GM19099 (cell line): Measurements from ENCODE around the gene CALML6.

ENCODE experiments used
- POLR2A ChIP-seq: IDR thresholded peaks from 3 replicates; pipeline ENCODE4 v1.6.1; 2011; ENCODE audit warnings: low read depth; ENCODE audit not compliant: insufficient read length; ENCODE audit errors: extremely low read depth

The CALML6 gene

DNA sequence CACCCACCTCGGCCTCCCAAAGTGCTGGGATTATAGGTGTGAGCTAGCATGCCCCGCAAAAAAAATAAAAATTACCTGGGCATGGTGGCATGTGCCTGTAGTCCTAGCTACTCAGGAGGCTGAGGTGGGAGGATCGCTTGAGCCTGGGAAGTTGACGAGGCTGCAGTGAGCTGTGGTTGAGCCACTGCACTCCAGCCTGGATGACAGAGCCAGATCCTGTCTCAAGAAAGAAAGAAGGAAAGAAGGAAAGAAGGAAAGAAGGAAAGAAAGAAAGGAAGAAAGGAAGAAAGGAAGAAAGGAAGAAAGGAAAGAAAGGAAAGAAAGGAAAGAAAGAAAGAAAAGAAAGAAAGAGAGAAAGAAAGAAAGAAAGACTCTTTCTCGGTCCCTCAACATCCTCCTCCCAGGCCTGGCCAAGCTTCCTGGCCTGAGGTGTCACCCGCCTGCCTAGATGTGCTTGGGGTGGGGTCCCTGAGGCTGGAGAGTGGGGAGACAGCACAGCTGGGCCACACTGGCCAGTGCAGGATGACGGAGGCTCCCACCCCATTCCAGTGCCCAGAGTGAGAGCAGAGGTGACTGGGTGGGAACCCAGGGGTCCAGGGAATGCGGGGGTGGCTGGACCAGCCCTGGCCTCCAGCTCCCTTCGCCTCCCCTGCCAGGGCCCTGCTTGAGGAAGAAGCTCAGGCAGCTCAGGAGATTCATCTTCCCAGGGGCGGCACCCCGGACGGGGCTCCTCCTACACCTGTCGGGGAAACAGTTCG, 14.0 kb upstream of the CALML6 start:
- TF ChIP-seq POLR2A: no peak

DNA sequence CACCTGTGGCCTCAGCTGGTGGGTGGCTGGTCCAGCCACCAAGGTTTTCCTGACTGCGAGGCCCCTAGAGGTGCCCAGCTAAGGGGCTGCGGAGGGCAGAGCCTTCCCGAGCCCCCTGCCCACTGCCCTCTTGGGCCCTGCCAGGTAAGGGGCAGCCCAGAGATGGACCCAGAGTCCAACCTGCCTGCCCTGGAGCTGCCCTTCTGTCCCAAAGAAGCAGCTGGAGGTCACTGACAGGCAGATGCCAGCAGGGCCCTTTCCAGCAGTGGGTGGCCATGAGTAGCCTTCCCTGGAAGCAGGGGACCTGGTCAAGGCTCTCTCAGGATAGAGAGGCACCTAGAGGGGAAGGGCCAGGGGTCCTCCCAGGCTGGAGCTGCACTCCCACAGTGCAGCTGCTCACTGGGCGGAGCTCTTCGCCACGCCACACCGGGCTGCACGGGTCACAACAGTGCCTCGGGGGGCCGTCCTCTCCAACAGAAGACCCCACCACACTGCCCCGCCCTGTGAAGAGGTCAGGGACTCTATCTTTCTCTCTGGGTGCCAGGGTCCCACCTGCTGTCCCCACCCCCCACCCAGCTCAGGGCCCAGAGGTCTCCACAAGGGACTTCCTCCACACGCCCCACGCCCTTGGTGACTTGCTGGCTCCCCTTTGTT, 13.3 kb upstream of the CALML6 start:
- no peak for TF ChIP-seq POLR2A

DNA sequence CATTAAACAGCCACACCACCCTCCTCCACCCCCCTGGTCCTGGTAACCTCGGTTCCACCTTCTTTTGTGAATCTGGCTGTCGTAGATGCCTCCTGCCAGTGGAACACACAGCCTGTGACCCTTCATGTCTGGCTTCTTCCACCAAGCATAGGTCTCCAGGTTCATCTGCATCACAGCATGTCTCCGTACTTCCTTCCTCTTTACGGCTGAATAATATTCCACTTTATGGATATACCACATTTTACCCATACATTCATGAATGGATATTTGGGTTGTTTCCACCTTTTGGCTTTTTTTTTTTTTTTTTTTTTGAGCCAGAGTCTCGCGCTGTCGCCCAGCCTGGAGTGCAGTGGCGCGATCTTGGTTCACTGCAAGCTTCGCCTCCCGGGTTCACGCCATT, 11.8 kb upstream of the CALML6 start:
- no peak for TF ChIP-seq POLR2A

DNA sequence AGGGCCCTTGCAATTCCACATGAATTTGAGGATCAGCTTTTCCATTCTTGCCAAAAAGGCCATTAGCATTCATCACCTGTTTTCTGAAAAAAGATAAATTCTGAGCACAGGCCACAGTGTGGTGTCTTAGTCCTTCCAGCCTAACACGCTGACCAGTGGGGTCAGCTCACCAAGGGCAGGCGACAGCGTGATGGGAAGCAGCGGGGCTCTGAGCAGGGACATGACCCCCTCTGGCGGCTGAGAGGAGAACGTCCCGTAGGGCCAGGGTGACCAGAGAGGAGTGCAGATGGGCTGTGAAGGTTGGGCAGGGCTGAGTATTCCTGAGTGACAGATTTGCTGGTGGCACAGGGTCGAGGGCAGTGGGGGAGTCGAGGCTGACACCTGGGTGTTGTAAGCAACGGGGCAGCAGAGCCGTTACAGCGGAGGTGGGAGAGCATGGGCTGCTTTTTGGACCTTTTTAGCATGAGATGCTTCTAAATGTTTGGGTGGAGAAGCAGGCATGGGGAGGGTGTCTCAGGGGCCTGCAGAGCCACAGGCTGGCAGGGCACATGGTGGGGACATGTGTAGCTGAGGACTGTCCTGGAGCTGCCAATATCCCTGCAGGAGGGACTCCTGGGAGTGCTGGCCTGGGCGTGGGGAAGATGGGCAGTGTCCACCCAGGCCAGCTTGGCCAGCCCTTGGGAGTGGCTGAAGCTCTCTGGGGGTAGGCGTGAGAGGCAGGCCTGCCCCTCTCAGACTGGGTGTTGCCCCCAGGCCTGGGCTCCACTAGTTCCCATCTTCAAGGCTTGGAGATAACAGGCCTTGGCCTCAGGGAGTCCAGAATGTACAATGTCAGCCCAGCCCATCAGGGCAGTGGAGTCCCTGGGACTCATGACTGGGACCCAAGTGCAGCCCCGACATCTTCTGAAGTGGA, 8.6 kb upstream of the CALML6 start:
- no peak for TF ChIP-seq POLR2A

DNA sequence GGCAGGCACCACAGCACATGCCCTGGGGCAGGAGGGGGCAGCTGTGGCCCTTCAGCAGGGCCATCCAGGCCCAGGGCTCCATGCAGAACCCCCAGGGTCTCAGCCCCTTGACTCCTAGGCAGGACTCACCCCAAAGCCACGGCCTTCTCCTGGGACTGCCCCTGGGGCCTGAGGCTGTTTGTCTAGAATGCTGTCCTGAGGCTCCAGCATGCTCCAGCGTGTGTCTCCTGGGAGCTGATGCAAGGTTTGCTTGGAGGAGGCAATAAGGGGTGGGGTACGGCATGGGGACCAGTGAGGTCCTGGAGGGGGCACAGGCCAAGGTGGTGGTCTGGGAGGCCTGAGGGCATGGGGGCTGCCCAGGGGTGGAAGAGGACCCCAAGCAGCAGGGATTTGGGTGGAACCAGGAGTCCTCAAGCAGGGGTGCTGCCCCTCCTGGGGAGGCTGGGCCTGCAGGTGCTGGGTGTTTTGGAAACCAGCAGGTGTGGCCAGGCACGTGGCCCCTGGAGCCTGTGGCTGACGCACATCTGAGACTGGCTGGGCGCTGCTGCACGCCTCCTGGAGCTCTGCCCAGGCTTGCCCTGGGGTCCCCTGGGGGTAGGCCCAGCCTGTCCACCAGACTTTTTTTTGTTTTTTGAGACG, 7.8 kb upstream of the CALML6 start:
- no peak for TF ChIP-seq POLR2A

DNA sequence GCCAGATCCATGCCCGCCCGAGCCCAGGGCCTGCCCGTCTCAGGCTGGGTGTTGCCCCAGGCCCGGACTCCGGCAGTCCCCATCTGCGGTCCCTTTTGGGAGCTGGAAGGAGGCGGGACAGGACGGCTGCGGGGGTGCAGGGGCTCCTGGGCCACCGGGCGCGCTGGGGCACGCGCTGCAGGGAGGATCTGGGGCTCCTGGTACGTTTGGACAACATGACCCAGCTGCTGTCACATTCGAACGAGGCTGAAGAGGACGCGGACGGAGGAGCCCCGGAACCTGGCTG, 6.6 kb upstream of the CALML6 start:
- no peak for TF ChIP-seq POLR2A

DNA sequence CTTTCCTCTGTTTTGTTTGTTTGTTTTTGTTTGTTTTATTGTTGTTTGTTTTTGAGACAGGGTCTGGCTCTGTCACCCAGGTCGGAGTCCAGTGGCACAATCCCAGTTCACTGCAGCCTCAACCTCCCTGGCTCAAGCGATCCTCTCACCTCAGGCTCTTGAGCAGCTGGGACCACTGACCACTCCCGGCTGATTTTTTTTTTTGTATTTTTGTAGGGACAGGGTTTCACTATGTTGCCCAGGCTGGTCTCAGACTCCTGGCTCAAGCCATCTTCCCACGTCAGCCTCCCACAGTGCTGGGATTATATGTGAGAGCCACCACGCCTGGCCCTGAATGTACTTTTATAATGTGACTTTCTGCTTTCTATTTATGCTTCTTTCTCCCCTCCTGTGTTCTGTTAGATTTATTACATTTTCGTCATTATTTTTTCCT, 5.0 kb upstream of the CALML6 start:
- no peak for TF ChIP-seq POLR2A

DNA sequence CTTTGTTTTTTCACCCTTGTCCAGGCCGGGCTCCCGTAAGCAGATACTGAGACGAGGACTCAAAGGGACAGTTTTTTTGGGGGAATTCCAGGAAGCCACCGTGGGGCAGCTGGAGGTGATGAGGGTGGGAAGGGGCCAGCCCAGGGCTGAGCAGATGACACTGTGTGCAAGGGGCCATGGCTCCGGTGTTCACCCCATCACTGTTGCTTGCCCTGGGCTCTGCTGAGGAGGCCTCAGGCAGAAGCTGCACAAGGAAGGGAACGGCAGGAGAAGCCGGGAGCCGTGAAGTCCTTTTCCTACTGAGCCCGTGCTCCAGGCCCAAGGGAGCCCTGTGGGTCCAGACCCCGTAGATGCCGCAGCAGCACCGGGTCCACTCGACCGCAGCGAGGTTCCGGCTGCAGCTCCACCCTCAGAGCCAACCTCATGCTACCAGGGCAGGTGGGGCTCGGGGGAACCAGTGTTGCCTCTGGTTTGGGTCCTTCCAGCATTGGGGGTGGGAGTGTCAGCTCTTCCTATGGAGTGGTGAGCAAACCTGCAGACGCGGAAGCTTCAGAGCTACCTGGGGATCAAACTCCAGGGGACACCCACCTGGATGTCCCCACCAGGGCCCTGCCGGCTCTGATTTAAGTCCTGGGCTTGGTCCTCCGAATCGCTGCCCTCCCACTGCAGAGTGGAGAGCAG, 4.3 kb upstream of the CALML6 start:
- TF ChIP-seq POLR2A: no peak

DNA sequence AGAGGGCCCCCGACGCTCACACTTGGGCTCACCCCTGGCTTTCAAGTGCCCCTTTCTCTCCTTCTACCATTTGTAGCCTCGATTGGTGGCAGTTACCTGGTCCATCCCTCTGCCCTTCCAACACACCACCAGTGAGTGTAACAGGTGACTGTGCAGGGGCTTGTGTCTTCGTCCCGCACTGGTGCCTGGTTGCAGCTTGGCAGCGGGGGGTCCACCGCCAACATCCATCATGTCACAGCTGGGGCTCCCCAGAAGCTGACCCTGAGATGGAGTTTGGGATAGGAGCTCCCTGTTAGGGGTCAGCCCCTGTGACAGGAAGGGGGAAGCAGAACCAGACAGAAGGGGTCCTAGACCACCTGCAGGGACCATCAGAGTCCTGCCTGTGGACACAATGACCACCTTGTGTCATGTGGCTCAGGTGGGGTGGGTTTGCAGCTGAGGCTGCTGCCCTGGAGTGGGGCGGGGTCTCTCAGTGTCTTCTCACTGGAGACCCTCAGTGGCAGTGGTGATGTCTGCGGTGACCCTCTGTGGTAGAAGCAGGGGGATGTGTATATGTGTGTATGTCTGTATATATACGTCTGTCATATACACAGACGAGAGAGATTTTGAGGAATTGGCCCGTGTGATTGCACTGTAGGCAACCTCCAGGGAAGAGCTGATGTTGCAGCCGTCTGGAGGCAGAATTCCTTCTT, 3.6 kb upstream of the CALML6 start:
- no peak for TF ChIP-seq POLR2A

DNA sequence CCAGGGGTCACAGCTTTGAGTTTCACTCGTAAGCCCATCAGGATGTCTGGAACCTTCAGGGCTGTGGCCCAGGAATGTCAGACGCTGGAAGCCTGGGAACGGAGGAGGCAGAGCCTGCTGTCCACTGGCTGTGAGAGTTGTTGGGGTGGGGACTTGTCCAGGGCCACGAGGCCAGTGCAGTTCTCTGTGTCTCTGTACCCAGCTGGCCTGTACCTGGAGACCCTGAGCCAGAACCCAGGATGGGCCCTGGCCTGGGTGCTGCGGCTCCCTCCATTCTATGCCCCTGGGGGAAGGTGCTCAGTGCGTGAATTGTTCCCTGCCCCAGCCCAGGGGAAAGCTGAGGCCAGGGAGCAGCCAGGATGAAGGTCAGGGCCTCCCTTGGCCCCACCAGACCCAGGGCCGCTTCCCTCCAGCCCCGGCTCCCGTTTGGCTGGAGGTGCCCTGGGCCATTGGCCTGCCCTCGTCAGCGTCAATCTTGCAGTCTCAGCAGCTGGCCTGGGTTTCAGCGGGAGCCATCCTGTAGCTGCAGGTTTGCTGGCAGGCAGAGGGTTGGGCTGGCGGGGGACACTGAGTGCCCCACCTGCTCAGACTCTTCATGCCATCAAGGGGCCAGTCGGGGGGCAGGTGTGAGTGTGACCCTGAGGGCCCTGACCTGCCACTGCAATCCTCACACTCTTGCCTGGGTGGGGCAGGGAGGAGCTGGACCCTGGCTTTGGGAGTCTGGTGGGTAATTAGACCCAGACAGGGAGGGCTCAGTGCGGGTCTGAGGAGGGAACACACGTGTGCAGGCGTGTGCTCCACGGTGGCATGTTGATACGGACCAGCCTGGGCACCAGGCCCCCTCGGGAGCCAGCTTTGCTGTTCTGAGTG, 724 bp upstream of the CALML6 start:
- TF ChIP-seq POLR2A: no peak

DNA sequence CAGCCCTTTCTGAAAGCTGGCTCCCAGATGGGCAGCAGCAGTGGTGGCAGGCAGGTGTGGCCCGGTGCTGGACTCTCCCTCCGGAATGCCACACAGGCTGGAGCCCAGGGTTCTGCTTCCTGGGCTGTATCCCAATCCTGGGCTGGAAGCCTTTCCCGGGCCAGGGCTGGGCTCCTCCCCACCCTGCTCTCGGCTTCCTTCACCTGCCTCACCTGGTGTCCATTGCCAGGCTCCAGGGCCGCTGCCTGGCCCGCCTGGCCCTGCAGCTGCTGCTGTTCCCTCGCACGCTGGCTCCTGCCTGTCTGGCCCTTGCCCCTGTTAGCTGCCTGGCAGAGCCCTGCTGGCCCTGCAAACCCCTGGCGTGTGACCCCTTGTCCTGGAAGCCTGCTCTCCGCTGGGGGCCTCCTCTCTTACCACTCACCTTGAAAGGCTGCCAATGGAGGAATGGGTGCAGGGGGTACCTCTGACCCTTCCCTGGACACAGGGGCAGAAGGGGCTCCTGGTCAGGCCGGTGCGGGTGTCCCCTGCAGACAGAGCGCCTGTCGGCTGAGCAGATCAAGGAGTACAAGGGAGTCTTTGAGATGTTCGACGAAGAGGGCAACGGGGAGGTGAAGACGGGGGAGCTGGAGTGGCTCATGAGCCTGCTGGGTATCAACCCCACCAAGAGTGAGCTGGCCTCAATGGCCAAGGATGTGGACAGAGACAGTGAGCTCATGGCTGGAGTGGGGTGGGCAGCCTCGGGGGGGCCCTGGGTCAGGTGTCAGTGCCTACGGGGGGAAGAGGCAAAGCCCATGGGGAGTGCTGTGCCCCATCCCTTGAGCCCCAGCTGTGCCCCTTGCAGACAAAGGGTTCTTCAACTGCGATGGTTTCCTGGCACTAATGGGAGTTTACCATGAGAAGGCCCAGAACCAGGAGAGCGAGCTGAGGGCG, 1.1 kb downstream of the CALML6 start:
- no peak for TF ChIP-seq POLR2A

DNA sequence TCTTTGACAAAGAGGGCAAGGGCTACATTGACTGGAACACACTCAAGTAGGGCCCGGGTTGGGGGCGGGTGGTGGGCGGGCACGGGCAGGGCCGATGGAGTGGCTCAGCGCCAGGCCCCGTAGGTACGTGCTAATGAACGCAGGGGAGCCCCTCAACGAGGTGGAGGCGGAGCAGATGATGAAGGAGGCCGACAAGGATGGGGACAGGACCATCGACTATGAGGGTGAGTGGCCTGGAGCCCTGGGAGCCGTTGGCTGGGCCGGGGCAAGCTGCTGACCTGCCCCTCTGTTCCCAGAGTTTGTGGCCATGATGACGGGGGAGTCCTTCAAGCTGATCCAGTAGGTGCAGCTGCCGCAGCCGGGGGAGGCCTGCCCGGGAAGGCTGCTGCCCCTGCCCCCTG, 1.8 kb downstream of the CALML6 start:
- TF ChIP-seq POLR2A: no peak
